Activated CD8-positive, alpha-beta memory T cell treated with anti-CD3 and anti-CD28 coated beads, Interleukin-2, amount 10 ng/mL, durations not matched to agents 7 days and 5 days (primary cell): ENCODE measurements around the gene GDPD1. TPM values are rescaled to one million over a fixed set of nuclear protein-coding genes. Genes with fewer than 3 reads are reported as not detected.
"Not testable (repeated sequence)": the region's sequence is repeated elsewhere in the genome, so short reads cannot be mapped to it uniquely, and the experiment has no call there.

Experiments used
- ATAC-seq: fragments of 150-1000 bp; cut with Tn5 transposase; one replicate; pipeline ENCODE4 v1.10.0; 2021; ENCODE audit warnings: moderate library complexity
- CTCF ChIA-PET: fragments of 350-600 bp; sonication (Branson Sonifier 250); formaldehyde crosslinking; loops from one replicate; lab custom pipeline; 2021; ENCODE audit warnings: antibody characterized with exemption; lab: Charles Lee
- DNase-seq: peaks from one replicate; pipeline ENCODE4 v3.0.0-alpha.2; 2020
- H3K27ac Mint-ChIP-seq: one replicate; pipeline ENCODE4 v1.8.0; 2021; ENCODE audit warnings: mild to moderate bottlenecking, mixed read lengths
- H3K27me3 Mint-ChIP-seq: one replicate; pipeline ENCODE4 v1.8.0; 2021; ENCODE audit warnings: mixed read lengths
- H3K36me3 Mint-ChIP-seq: one replicate; pipeline ENCODE4 v1.8.0; 2021; ENCODE audit warnings: mild to moderate bottlenecking, mixed read lengths
- H3K4me1 Mint-ChIP-seq: one replicate; pipeline ENCODE4 v1.8.0; 2021; ENCODE audit warnings: mixed read lengths
- H3K4me3 Mint-ChIP-seq: one replicate; pipeline ENCODE4 v1.8.0; 2021; ENCODE audit warnings: mild to moderate bottlenecking, moderate library complexity, mixed read lengths
- H3K9me3 Mint-ChIP-seq: one replicate; pipeline ENCODE4 v1.8.0; 2022; ENCODE audit warnings: low read depth, mixed read lengths
- total RNA-seq, 2 experiments: library from RNA; stranded (reverse); gene quantifications; one replicate each; pipeline ENCODE4 v1.2.3, GENCODE V29; 2021

GDPD1 gene
- total RNA-seq, 2 experiments from 2014 or later = 2.5 to 2.9 TPM

DNA sequence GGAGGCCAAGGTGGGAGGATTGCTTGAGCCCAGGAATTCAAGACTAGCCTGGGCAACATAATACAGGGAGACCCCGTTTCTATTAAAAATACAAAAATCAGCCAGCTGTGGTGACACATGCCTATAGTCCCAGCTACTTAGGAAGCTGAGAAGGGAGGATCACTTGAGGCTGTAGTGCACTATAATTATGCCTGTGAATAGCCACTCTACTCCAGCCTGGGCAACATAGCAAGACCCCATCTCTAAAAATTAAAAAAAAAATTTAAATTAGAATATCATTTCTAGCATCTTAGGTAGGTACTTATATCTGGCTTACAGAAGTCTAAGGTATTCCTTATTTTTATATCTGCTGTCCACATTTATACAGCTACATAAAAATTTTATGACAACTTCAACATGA lies 18.0 kb upstream of the GDPD1 start:
- no peaks in the 10 kb centered on the region for H3K27me3 Mint-ChIP-seq
- no peaks in the 10 kb centered on the region for H3K4me1 Mint-ChIP-seq
- peaks cover 32% of the 10 kb centered on the region for H3K36me3 Mint-ChIP-seq
- H3K4me3 Mint-ChIP-seq = no peak overlapping the region
- CTCF ChIA-PET = no interaction called here
- DNase-seq (no peak), ATAC-seq (no peak)
- no peaks in the 10 kb centered on the region for H3K9me3 Mint-ChIP-seq
- H3K27ac Mint-ChIP-seq = no peak overlapping the region

DNA sequence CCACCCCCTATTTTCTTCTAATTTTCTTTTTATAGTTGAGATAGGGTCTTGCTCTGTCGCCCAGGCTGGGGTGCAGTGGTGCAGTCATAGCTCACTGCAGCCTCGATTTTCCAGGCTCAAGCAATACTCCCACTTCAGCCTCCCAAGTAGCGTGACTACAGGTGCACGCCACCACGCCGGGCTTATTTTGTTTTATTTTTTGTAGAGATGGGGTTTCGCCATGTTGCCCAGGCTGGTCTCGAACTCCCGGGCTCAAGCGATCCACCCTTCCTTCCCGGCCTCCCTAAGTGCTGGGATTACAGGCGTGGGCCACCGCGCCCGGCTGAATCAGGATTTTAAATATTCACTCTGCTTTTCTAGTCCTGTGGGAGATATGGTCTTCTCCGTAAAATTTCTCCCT lies 941 bp upstream of the GDPD1 start:
- Mint-ChIP-seq H3K27ac (no peak overlapping the region), H3K9me3 (no peaks in the 10 kb centered on the region), H3K4me3 (no peak overlapping the region), H3K4me1 (peaks cover 15% of the 10 kb centered on the region), H3K36me3 (peaks cover 4% of the 10 kb centered on the region), H3K27me3 (no peaks in the 10 kb centered on the region)
- no peak for ATAC-seq
- CTCF ChIA-PET = interaction anchor here (0.9 to 2.0 kb wide), 5 partner anchors 9 to 225 kb away, joined by 3 to 30 read pairs (median 6); partner anchors contain the start of gene SMG8
- no peak for DNase-seq

DNA sequence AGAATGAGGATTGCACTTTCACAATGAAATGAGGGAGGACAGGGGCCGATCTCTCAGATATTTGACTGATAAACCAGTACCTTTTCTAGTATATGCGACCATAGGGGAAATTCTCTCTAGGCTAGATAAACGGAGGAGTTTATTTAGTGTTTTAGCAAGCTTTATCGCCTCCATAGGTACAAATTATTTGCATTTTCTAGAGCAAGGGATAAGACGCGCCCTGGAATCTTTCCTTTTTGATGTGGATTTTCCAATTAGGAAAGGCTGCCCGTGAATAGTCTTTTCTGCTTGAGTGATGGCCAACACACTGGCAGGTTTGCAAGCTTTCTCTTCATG lies 351 bp upstream of the GDPD1 start:
- Mint-ChIP-seq H3K36me3 (no peaks in the 10 kb centered on the region), H3K4me3 (peak overlapping the region; percentile 100), H3K27me3 (no peaks in the 10 kb centered on the region), H3K27ac (peak overlapping the region; percentile 90), H3K9me3 (no peaks in the 10 kb centered on the region), H3K4me1 (peaks cover 13% of the 10 kb centered on the region)
- CTCF ChIA-PET = interaction anchor here (0.7 to 2.0 kb wide), 7 partner anchors 10 to 225 kb away, joined by 3 to 30 read pairs (median 5); partner anchors contain the start of gene SMG8
- no peak for ATAC-seq
- no peak for DNase-seq

DNA sequence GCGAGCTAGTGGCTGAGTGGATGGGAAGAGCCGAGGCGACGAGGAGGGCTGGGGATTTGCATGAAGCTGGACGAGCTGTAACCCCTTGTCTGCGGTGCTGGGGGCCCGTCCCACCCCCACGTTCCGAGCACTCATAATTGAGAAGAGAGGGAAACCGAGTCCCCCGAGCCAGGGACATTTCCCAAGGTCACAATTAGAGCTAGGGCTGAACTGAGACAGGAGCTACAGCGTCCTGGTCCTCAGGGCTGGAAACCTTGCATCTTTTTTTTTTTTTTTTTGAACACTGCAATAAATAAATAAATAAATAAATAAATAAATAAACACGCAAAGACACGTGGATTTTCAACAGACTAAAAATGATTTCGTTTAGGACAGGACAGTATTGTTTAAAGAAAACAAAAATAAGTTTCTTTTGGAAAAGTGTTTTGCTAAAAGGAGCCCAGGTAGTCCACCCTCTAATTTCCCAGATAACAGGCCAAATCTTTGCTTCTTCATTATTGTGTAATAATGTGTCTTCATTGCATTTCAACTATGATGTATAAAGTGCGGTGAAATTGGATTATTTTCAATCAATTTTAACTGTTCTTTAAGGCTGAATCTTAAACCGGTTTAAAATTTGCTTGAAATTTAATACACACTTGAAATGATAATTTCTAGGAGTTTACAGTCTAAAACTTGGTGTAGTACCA lies 992 bp downstream of the GDPD1 start:
- ATAC-seq (no peak), DNase-seq (no peak)
- peak overlapping the region; percentile 90 for H3K27ac Mint-ChIP-seq
- H3K36me3 Mint-ChIP-seq = no peaks in the 10 kb centered on the region
- peaks cover 13% of the 10 kb centered on the region for H3K4me1 Mint-ChIP-seq
- CTCF ChIA-PET = interaction anchor here (0.7 to 2.0 kb wide), 5 partner anchors 8 to 856 kb away, joined by 3 to 30 read pairs (median 5); partner anchors contain the start of gene SMG8
- peak overlapping the region; percentile 100 for H3K4me3 Mint-ChIP-seq
- no peaks in the 10 kb centered on the region for H3K27me3 Mint-ChIP-seq
- no peaks in the 10 kb centered on the region for H3K9me3 Mint-ChIP-seq

DNA sequence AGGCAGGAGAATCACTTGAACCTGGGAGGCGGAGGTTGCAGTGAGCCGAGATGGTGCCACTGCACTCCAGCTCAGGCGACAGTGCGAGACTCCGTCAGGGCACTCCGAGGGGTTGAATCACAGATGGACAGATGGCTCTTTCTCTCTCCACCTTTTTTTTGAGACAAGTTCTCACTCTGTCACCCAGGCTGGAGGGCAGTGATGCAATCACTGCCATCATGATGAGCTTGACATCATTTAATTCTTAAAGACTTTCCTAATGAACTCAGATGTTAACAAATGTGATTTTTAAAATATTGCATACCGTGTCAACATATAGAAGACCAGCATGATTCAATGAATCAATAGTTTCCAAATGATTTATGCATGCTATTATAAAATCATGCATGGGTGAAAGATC lies 3.5 kb downstream of the GDPD1 start:
- Mint-ChIP-seq H3K4me3 (no peak overlapping the region), H3K9me3 (no peaks in the 10 kb centered on the region), H3K27me3 (no peaks in the 10 kb centered on the region), H3K36me3 (no peaks in the 10 kb centered on the region), H3K27ac (no peak overlapping the region), H3K4me1 (peaks cover 13% of the 10 kb centered on the region)
- DNase-seq = no peak
- no peak for ATAC-seq
- CTCF ChIA-PET = no interaction called here

DNA sequence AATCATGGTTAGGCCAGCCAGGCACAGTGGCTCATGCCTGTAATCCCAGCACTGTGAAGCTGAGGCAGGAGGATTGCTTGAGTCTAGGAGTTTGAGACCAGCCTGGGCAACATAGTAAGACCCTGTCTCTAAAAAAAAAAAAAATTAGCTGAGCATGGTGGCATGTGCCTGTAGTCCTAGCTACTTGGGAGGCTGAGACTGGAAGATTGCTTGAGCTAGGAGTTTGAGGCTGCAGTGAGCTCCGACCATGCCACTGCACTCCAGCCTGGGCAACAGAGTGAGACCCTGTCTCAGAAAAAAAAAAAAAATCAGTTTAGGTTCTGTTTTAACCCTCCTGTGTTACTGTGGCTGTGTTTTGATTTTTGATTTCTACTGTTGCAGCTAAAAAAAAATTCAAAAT lies 8.3 kb downstream of the GDPD1 start:
- not testable (repeated sequence) for H3K4me3 Mint-ChIP-seq, H3K9me3 Mint-ChIP-seq, H3K4me1 Mint-ChIP-seq, H3K27ac Mint-ChIP-seq, DNase-seq, H3K36me3 Mint-ChIP-seq, H3K27me3 Mint-ChIP-seq, ATAC-seq
- CTCF ChIA-PET = interaction anchor here (0.7 to 1.0 kb wide), 2 partner anchors 11 to 82 kb away, joined by 3 read pairs; no protein-coding TSS in a partner anchor

DNA sequence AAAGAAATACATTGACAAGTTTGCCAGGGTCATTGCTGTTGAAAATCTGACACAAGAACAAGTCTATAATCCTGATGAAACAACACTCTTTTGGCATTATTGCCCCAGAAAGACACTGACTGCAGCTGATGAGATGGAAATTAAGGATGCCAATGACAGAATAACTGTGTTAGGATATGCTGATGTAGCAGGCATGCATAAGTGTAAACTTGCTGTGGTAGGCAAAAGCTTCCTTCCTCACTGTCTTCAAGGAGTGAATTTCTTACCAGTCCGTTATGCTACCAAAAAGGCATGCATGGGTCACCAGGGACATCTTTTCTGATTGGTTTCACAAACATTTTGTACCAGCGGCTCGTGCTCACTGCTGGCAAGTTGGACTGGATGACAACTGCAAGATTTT lies 10.5 kb downstream of the GDPD1 start:
- Mint-ChIP-seq H3K27me3 (no peaks in the 10 kb centered on the region), H3K36me3 (no peaks in the 10 kb centered on the region), H3K4me1 (peaks cover 7% of the 10 kb centered on the region), H3K9me3 (no peaks in the 10 kb centered on the region), H3K27ac (no peak overlapping the region), H3K4me3 (no peak overlapping the region)
- ATAC-seq (no peak), DNase-seq (no peak)
- CTCF ChIA-PET = interaction anchor here (1.5 kb wide), 1 partner anchor 10 kb away, joined by 5 read pairs; the partner anchor contains the start of gene GDPD1

DNA sequence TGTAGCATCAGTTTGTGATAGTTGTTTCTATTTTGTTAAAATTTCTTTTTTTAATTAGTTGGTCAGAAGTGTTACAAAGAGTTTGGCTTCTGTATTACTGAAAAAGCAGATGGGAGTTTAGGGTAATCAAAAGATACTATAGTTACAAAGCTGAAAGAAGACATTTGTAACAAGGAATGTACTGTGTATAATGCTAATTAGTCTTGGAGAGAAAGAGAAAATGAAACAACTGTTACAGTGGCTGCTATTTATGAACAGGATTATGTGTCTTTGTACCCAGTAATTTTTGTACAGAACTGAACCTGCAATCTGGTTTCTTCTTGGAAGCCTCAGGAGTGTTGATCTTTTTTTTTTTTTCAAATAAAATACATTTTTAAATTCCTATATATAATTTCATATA lies 14.3 kb downstream of the GDPD1 start:
- peak; percentile 55 for ATAC-seq
- Mint-ChIP-seq H3K27me3 (no peaks in the 10 kb centered on the region), H3K4me1 (peaks cover 7% of the 10 kb centered on the region), H3K9me3 (no peaks in the 10 kb centered on the region), H3K4me3 (peak overlapping the region; percentile 26), H3K36me3 (no peaks in the 10 kb centered on the region), H3K27ac (peak overlapping the region; percentile 39)
- no peak for DNase-seq
- CTCF ChIA-PET = no interaction called here

DNA sequence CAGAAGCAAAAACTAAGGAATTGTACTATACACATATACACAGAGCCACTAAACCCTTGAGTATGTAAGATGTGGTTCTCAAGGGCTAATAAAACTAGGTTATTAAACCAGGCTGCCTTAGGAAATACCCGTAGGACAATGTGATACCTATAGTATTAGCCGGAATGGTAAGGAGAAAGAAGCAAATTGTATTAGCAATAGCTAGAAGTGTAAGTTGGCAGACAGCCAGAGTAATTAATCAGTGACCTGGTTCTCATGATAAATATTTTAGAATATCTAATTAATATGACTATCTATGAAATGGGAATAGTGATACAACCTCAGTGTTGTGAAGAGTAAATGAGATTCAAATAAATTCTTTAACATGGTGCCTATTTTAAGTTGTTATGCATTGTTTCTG lies 18.6 kb downstream of the GDPD1 start:
- ATAC-seq (no peak), DNase-seq (no peak)
- no peak overlapping the region for H3K4me3 Mint-ChIP-seq
- no peaks in the 10 kb centered on the region for H3K36me3 Mint-ChIP-seq
- no peak overlapping the region for H3K27ac Mint-ChIP-seq
- H3K27me3 Mint-ChIP-seq = no peaks in the 10 kb centered on the region
- peaks cover 7% of the 10 kb centered on the region for H3K4me1 Mint-ChIP-seq
- H3K9me3 Mint-ChIP-seq = no peaks in the 10 kb centered on the region
- CTCF ChIA-PET = no interaction called here

DNA sequence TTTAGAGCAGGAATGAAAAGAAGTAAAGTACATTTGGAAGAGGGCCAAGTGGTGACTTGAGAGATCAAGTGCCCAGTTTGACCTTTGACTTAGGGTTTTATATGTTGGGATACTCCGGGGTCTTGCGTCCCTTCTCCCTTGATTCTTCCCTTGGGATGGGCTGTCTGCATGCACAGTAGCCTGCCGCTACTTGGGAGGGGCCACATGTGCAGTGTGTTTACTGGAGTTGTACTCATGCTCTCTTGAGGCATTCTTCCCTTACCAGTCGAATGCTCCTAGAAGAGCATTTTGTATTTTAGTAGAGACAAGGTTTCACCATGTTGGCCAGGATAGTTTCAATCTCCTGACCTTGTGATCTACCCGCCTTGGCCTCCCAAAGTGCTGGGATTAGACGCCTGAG lies 23.8 kb downstream of the GDPD1 start:
- H3K36me3 Mint-ChIP-seq = no peaks in the 10 kb centered on the region
- DNase-seq = no peak
- CTCF ChIA-PET = no interaction called here
- H3K9me3 Mint-ChIP-seq = no peaks in the 10 kb centered on the region
- no peak for ATAC-seq
- no peak overlapping the region for H3K27ac Mint-ChIP-seq
- no peak overlapping the region for H3K4me3 Mint-ChIP-seq
- H3K27me3 Mint-ChIP-seq = no peaks in the 10 kb centered on the region
- no peaks in the 10 kb centered on the region for H3K4me1 Mint-ChIP-seq

DNA sequence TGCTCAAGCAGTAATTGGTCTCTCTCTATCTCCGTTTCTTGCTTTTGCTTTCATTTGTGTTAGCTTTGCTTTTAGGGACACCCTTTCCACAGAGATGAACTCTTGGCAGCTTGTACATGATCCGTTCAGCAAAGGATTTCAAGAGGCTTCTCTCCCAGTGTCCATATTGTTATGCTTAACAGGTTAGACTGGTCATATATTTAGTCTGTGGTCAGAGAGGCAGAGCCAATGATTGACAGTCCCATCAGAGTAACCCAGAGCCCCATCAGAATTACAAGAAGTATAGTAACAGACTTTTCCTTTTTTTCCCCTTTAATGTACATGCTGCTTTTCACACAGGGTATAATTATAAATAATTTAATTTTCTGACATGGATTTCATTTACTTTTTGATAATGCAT lies 34.4 kb downstream of the GDPD1 start:
- Mint-ChIP-seq H3K36me3 (no peaks in the 10 kb centered on the region), H3K4me3 (peak overlapping the region; percentile 32), H3K27ac (peak overlapping the region; percentile 3), H3K9me3 (no peaks in the 10 kb centered on the region), H3K27me3 (no peaks in the 10 kb centered on the region), H3K4me1 (no peaks in the 10 kb centered on the region)
- CTCF ChIA-PET = no interaction called here
- ATAC-seq (no peak), DNase-seq (no peak)

DNA sequence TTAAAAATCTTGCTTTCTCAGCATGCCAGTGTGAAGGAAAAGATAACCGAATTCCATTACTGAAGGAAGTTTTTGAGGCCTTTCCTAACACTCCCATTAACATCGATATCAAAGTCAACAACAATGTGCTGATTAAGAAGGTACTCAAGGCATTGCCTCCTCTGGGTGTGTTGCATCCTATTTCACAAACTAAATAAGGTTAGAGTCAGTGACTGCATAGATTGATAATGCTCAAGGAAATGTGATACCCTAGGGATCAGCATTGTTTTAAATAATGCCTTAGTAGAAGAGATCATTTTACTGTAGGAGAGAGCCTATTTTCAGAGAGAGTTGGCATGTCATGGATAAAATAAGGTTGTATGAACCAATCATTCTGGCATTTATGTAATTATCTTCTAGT lies 36.8 kb downstream of the GDPD1 start:
- H3K4me3 Mint-ChIP-seq = no peak overlapping the region

DNA sequence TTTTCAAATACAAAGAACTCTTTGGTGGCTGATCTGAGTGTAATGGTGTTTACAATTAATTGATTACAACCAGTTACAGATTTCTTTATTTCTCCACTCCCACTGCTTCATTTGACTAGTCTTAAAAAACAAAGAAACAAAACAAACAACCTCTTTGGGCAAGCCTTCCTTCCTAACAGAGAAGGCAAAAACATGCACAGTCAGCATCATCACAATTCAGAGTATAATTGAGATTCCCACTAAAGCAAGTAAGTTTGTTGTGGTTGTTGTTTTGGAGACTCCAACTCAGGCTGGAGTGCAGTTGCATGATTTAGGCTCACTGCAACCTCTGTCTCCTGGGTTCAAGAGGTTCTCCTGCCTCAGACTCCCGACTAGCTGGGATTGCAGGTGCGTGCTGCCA lies 40.4 kb downstream of the GDPD1 start:
- Mint-ChIP-seq H3K36me3 (no peaks in the 10 kb centered on the region), H3K27me3 (no peaks in the 10 kb centered on the region), H3K9me3 (no peaks in the 10 kb centered on the region), H3K4me3 (no peak overlapping the region), H3K27ac (no peak overlapping the region), H3K4me1 (no peaks in the 10 kb centered on the region)
- DNase-seq (no peak), ATAC-seq (no peak)
- CTCF ChIA-PET = no interaction called here

More for the DNA sequence above, 36.8 kb downstream of the GDPD1 start:
- no peak for ATAC-seq
- Mint-ChIP-seq H3K9me3 (no peaks in the 10 kb centered on the region), H3K4me1 (no peaks in the 10 kb centered on the region), H3K27ac (no peak overlapping the region), H3K27me3 (no peaks in the 10 kb centered on the region), H3K36me3 (no peaks in the 10 kb centered on the region)
- DNase-seq = no peak
- CTCF ChIA-PET = no interaction called here

DNA sequence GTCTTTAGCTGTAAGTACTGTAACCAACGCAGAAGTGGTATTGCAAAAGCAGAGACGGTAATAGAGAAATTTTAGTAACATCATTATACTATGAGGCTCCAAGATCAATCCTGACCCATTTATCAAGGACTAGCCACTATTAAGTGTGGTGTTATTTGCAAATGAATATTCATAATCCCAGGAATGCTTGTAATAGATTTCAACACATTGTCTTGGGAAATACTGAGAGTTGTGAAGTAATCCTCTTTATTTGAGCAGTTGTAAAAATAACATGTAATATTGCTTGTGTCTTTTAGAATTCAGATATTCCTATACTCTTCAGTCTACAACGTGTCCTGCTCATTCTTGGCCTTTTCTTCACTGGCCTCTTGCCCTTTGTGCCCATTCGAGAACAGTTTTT lies 46.4 kb downstream of the GDPD1 start:
- Mint-ChIP-seq H3K36me3 (no peaks in the 10 kb centered on the region), H3K4me1 (no peaks in the 10 kb centered on the region), H3K27me3 (no peaks in the 10 kb centered on the region), H3K27ac (no peak overlapping the region), H3K9me3 (no peaks in the 10 kb centered on the region), H3K4me3 (no peak overlapping the region)
- no peak for DNase-seq
- no peak for ATAC-seq
- CTCF ChIA-PET = interaction anchor here (0.7 to 1.3 kb wide), 2 partner anchors 24 to 25 kb away, joined by 3 read pairs; no protein-coding TSS in a partner anchor
